ENCODE results near the gene RNF150. TPM values are rescaled to one million over a fixed set of nuclear protein-coding genes. Genes with fewer than 3 reads are reported as not detected.

RNF150 gene
- total RNA-seq, 1 donor from 2014 or later, result 15.0 TPM

GRCh38 chr4:140976768-140977167, 156.5 kb downstream of the RNF150 start:
- no peak for DNase-seq

GRCh38 chr4:140971077-140971792, 162.0 kb downstream of the RNF150 start:
- no peak for DNase-seq

- DNase-seq, result no peak
These were observed 164.0 kb downstream of the RNF150 start for GRCh38 chr4:140969296-140969695.

- DNase-seq, result no peak
These were observed 164.9 kb downstream of the RNF150 start for GRCh38 chr4:140968371-140968770.

- no peak for DNase-seq
These were observed 169.4 kb downstream of the RNF150 start for GRCh38 chr4:140963883-140964282.

- DNase-seq, result peak; percentile 48
These were observed 177.6 kb downstream of the RNF150 start for GRCh38 chr4:140955641-140956040.

GRCh38 chr4:140952717-140953116, 180.6 kb downstream of the RNF150 start:
- DNase-seq, result no peak

GRCh38 chr4:140947506-140947905, 185.8 kb downstream of the RNF150 start:
- DNase-seq, result no peak

GRCh38 chr4:140945106-140945505, 188.2 kb downstream of the RNF150 start:
- peak; percentile 11 for DNase-seq

GRCh38 chr4:140944572-140944971, 188.7 kb downstream of the RNF150 start:
- peak; percentile 50 for DNase-seq

GRCh38 chr4:140944199-140944515, 189.1 kb downstream of the RNF150 start:
- DNase-seq, result no peak

- DNase-seq, result peak; percentile 31
These were observed 189.6 kb downstream of the RNF150 start for GRCh38 chr4:140943486-140944198.

- no peak for DNase-seq
These were observed 192.7 kb downstream of the RNF150 start for GRCh38 chr4:140940589-140940988.

- no peak for DNase-seq
These were observed 195.4 kb downstream of the RNF150 start for GRCh38 chr4:140937866-140938265.

- peak; percentile 61 for DNase-seq
These were observed 198.0 kb downstream of the RNF150 start for GRCh38 chr4:140935254-140935653.

GRCh38 chr4:140932501-140933045, 200.7 kb downstream of the RNF150 start:
- DNase-seq, result no peak

- no peak for DNase-seq
These were observed 201.4 kb downstream of the RNF150 start for GRCh38 chr4:140931911-140932310.

- DNase-seq, result no peak
These were observed 202.7 kb downstream of the RNF150 start for GRCh38 chr4:140930557-140930956.

GRCh38 chr4:140930011-140930410, 203.3 kb downstream of the RNF150 start:
- no peak for DNase-seq

- DNase-seq, result no peak
These were observed 204.4 kb downstream of the RNF150 start for GRCh38 chr4:140928880-140929279.

GRCh38 chr4:140926672-140927071, 206.6 kb downstream of the RNF150 start:
- DNase-seq, result no peak

GRCh38 chr4:140925417-140925816, 207.9 kb downstream of the RNF150 start:
- DNase-seq, result no peak

GRCh38 chr4:140924761-140925392, 208.4 kb downstream of the RNF150 start:
- no peak for DNase-seq

Measured in skin of body (tissue), 2 donors.